NCI-H774 (cell line): ENCODE results near the gene SHANK3.
A peak's percentile ranks its signal among the peaks of the same experiment; 100 is the strongest.

Experiments used
- DNase-seq: peaks from one replicate; lab custom pipeline; 2025; lab: John Stamatoyannopoulos, UW

SHANK3 gene

GRCh38 chr22:50699001-50699755 lies 26.6 kb downstream of the SHANK3 start:
- DNase-seq, result no peak

DNA sequence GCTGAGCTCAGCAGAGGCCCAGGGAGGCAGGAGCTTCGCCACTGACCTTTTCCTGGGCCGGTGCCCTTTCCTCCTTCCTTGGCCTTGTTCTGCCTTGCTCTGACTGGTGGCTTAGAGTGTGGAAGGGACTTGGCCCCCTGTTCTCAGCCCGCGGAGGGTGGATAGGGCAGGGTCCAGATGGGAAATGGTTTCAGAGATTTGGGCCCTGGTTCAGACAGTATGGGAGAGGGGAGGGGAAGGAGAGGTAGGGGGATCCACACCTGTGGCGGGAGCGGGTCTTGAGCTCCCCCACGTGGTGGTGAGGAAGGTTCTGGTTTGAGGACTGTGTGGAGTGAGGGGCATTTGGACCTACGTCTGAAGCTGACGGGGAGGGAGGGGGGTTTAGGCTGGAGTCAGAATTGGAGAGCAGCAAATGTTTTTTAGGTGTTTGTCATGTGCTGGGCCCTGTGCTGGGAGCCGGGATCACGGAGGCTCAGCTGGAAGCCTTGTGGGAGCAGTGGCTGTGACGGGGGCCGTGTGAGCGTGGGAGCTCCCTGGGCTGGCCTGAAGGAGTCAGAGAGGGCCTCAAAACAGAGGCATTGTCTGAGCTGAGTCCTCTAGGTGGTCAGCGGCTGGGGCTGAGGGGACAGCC lies 27.2 kb downstream of the SHANK3 start:
- DNase-seq, result no peak

DNA sequence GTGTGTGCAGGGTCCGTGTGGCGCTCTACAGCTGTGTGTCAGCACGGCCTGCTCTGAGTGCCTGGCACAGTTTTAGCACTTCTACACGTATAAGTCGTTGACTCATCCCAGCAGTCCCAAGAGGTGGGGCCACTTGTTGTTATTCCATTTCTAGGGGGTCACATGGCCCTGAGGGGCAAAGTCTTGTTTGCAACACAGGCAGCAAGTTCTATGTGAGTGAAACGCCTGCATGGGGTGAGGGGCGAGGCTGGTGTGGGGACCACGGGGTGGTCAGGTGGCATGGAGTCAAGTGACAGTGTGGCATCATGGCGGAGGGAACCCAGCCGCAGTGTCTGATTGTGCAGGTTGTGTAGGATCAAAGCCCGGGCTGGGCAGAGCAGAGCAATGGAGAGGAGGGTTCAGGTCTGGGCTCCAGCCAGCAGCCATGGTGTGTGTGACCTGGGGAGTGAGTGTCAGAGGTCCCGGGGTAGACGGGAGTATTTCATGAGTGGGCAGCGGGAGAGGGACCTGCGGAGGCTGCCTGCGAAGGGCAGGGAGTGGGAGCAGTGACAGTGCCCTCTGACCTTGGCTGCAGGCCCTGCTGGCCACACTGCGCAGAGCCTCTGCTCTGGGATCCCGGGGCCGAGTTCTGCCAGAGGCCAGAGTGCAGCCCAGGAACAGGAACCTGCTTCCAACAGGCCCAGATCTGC lies 27.9 kb downstream of the SHANK3 start:
- no peak for DNase-seq

DNA sequence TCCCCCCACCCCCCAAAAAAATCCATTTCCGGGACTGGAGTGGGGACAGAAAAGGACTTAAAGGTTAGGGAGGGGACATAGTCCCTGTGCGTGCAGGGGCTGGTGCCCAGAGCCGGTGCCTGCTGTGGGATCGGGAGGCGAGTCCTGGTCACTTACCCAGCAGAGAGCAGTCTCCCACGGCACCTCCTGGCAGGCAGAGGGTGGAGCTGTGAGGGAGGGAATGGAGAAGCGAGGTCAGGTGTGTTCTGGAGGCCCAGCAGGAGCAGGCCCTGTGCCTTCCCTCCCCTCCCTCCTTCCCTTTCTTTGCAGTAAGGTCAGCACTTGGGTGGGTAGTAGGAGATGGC lies 28.4 kb downstream of the SHANK3 start:
- DNase-seq, result no peak

GRCh38 chr22:50701428-50702154 lies 29.0 kb downstream of the SHANK3 start:
- DNase-seq, result no peak

DNA sequence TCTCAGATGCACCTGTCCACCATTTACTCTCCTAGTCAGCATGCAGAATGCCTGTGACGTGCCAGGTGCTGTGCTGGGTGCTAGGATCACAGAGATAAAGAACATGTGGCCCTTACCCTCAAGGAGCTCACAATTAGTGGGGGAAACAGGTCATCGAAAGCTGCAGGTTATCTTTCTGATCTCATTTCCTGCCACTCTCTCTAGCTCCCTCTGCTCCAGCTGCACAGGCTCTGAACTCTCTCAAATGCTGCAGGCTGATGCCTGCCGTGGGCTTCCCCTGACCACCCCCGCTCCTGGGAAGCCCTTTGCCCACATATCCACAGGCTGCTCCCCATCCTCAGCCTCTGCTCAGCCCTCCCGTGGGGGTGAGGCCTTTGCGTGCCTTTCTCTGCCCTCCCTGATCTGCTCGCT lies 29.6 kb downstream of the SHANK3 start:
- DNase-seq, result no peak

DNA sequence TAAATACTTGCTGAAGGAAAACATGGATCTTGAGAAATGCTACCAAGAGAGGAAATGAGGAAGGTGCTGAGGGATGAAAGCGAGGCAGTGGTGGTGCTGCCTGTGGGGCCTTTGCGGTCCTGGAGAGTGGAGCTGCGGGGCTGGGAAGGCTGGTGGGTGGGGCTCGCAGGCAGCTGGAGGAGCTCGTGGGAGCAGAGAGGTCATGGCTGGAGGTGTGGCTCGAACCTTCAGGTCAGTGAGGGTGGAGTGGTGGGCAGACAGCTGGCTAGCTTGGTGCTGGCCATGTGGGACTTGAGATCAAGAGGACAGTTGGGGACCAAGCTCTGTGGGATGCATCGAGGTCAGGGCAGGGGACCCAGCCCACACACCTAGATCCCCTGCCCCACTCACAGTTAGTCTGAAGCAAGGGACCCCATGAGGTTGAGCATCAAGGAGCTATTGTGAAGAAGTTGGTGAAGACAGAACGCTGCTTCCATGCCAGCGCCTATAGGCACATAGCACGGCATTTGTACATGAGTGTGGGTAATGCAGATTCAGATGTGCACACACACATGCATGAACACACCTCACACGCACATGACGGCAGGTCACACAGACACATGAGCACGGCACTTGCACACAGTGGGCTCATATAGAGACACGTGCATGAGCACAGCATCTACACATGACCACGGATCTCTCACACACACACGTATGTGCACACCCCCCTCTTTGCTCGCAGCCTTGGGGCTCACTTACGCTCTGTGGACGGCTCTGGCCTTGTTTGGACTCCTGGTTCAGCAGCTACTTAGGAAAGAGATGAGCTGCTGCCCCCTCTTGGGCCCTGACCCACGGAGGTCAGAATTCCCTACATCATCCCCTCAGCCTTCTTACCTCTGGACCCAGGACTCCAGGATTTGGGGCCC lies 30.4 kb downstream of the SHANK3 start:
- DNase-seq, result no peak

- no peak for DNase-seq
Observed at GRCh38 chr22:50703726-50704509, 31.3 kb downstream of the SHANK3 start.

DNA sequence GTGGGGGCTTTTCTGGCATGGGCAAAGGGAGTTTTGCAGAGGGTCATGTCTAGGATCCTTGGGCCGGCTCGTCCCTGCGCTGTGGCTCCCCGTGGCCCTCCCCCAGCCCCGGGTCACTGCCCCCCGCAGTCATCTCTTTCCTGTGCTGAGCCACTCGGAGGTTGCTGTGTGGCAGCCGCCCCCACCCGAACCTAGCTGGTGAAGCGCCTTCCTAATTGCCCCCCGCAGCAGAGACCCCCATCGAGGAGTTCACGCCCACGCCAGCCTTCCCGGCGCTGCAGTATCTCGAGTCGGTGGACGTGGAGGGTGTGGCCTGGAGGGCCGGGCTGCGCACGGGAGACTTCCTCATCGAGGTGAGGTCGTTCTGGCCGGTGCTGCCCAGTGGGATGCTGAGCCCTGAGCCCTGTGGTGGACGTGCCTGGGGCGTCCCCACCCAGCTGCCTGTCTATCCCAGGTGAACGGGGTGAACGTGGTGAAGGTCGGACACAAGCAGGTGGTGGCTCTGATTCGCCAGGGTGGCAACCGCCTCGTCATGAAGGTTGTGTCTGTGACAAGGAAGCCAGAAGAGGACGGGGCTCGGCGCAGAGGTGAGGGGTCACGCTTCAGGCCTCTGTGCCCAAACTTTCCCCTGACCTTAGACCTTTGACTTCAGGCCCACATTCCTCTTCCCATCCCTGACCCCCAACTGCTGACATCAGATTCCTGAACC lies 32.0 kb downstream of the SHANK3 start:
- no peak for DNase-seq

GRCh38 chr22:50705219-50705691 lies 32.6 kb downstream of the SHANK3 start:
- DNase-seq, result peak; percentile 55

GRCh38 chr22:50705851-50706351 lies 33.3 kb downstream of the SHANK3 start:
- DNase-seq, result no peak

GRCh38 chr22:50706481-50707125 lies 34.0 kb downstream of the SHANK3 start:
- DNase-seq, result no peak

DNA sequence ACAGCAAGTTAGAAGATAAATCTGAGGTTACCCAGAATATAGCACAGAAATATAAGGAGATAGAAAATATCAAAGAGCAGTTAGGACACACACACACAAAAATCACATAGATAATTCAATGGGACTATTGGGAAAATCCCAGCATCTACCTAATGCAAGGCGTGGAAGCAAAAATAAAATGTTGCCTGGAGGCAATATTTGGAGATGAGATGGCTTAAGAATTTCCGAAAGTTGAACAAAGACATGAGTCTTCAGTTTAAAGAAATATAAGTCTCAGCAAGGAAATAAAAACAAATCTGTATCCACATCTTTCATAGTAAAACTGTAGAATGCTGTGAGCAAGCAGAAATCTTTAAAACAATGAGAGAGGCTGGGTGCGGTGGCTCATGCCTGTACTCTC lies 35.9 kb downstream of the SHANK3 start:
- DNase-seq, result no peak

- DNase-seq, result no peak
Observed at GRCh38 chr22:50708996-50709395, 36.4 kb downstream of the SHANK3 start.

GRCh38 chr22:50710221-50710620 lies 37.6 kb downstream of the SHANK3 start:
- DNase-seq, result no peak

DNA sequence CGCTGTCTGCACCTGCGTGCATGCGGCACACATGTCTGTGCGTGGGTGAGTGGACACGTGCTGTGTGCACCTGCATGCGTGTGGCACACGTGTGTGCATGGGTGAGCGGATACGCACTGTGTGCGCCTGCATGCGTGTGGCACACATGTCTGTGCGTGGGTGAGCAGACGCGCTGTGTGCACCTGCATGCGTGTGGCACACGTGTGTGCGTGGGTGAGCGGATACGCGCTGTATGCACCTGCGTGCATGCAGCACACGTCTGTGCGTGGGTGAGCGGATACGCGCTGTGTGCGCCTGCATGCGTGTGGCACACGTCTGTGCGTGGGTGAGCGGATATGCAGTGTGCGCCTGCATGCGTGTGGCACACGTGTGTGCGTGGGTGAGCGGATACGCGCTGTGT lies 38.3 kb downstream of the SHANK3 start:
- DNase-seq, result no peak

DNA sequence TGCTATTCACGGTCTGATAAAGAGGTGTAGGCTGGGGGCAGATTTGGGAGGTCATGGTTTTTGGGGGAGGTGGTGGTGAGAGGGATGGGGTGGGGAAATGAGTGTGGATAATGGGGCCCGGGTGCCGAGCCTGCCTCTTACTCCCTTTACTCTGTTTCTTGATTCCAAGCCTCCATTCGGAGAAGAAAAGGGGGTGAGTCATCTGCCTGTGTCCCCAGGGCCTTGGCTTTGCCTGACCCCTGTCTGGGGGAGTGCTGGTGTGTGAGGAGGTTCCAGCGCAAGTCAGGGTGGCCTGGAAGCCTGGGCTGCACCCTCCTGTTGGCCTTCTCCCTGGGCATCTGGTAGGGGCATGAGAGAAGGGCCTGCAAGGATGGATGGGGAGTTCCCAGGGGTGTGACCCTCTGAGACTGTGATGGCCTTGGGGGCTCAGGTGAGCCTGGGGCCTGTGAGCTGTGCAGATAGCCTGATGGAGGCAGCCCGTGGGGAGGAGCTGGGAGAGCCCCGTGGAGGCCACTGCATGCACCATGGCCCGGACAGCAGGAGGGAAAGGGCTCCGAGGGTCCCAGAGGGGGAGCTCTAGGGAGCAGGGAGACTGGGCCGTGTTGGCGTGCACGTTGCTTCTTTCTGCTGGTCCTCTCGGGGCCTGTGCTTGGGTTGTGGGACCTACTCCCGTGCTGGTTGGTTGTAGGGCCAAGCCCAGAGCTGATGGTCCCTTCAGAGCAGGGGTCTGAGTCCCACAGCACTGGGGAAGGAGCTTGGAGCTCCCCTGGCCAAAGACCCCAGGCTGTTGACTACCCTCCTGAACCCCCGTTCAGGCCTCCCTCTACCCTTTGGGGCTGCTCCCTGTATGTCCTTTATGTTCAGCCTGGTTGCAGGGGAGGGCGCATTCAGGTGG lies 39.1 kb downstream of the SHANK3 start:
- DNase-seq, result no peak

DNA sequence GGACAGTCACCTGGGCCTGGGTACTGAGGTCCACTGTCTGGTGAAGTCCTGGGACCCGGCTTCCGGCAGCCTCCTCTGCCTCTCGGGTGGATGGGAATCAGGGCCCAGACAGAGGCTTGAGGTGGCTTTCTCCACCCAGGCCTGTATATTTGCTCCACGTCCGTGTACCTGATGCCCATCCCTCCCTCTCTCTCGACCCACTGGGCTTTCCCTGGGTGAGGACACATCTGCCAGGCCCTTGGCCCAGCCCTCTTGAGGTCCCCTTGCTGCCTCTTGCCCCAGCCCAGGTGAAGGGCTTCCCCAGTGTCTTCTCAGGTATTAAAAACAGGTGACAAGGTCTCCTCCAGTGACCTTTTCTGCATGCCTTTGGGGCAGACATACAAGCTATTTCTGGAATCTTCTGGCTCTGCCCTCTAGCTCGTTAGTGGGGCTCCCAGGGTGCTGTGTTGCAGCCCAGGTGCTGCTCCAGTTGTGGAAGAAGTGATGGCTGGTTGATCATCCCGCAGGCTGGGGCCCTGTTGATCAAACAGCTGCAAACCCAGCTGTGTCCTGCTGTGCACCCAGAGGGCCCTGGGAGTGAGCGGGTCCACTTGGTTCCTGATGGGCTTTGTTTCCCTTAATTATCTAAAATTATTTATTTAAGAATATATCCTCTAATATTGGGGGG lies 39.9 kb downstream of the SHANK3 start:
- DNase-seq, result no peak
